LNCaP clone FGC (cell line): ENCODE measurements around the gene THUMPD3.

Experiments
- DNase-seq: peaks from one replicate; pipeline ENCODE4 v3.0.0-alpha.2; 2011; ENCODE audit warnings: low read depth
- H3K4me3 ChIP-seq: 2 replicates; pipeline ENCODE4 v1.5.1; 2011; ENCODE audit warnings: mild to moderate bottlenecking, low read depth, low read length, control low read depth
- CTCF ChIP-seq: IDR thresholded peaks from 2 replicates; pipeline ENCODE4 v1.5.1; 2012; ENCODE audit warnings: mild to moderate bottlenecking; ENCODE audit not compliant: control insufficient read depth, insufficient read depth; ENCODE audit errors: extremely low read depth

Gene THUMPD3, protein sequence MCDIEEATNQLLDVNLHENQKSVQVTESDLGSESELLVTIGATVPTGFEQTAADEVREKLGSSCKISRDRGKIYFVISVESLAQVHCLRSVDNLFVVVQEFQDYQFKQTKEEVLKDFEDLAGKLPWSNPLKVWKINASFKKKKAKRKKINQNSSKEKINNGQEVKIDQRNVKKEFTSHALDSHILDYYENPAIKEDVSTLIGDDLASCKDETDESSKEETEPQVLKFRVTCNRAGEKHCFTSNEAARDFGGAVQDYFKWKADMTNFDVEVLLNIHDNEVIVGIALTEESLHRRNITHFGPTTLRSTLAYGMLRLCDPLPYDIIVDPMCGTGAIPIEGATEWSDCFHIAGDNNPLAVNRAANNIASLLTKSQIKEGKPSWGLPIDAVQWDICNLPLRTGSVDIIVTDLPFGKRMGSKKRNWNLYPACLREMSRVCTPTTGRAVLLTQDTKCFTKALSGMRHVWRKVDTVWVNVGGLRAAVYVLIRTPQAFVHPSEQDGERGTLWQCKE

GRCh38 chr3:9362731-9363530, at the start of gene THUMPD3:
TSS of gene THUMPD3 (plus strand) at chr3:9363054. CDS start at chr3:9365069, 2,015 bp downstream.
- DNase-seq = peak; percentile 85
- H3K4me3 ChIP-seq = peak within 1 kb of the TSS; percentile 73
- TF ChIP-seq CTCF = no peak

DNA sequence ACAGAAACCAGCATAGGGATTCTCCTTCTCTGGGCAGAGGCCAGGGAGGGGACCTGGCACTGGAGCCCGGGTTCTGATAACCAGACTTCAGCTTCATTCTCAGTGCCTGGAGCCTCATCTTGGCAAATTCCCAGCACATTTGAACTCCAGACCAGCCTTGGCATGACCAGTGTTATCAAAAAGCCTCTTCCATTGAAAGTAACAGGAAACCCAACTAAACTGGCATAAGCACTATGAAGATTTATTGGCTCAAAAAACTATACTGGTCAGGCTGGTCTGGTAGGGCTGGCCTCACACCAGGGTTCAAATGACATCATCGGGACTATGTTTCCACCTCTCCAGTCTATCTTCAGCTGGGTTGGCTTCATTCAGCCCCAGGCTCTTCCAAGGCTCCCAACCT, 48.1 kb upstream of the THUMPD3 start:
- peak overlapping the region; percentile 0; the same call in 1 of the 2 replicates for H3K4me3 ChIP-seq
- DNase-seq = peak; percentile 83
- no peak for TF ChIP-seq CTCF

DNA sequence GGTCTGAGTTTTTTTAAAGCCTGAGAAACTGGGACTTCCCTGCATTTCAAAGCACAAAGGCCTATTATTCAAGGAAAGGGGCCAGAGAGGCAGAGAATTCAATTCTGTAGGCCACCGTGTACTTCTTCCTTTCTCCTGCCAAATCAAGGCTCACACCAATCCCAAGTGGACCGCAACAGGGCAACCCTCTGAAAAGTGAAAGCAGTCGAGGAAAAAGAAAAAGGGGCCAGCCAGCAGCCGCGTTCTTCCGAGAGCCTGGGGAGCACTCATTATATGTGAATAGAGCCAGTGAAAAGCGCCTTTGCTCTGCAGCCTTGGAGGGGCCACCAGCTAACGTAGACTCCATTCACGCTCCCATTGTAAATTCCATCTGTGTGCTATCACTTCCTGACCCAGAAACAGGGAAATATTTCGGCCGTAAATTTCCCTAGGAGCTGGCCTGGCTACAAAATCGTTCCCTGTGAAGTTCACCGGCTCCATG, 45.9 kb upstream of the THUMPD3 start:
- no peak for DNase-seq
- TF ChIP-seq CTCF = no peak
- H3K4me3 ChIP-seq = no peak overlapping the region

DNA sequence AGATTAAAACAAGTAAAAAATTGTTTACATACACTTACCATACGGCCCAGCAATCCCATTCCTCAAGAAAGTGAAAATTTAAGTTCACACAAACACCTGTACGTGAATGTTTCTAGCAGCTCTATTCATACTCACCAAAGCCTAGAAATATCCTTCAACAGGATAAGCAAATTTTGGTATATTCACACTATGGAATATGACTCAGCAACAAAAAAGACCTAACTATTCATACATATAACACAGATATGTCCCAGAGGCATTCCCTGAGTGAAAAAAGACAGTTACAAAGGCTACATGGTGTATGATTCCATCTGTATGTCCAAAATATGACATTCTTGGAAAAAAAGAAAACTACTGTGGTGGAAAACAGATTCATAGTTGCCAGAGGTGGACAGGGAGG, 40.1 kb upstream of the THUMPD3 start:
- DNase-seq = no peak
- H3K4me3 ChIP-seq = no peak overlapping the region
- no peak for TF ChIP-seq CTCF

DNA sequence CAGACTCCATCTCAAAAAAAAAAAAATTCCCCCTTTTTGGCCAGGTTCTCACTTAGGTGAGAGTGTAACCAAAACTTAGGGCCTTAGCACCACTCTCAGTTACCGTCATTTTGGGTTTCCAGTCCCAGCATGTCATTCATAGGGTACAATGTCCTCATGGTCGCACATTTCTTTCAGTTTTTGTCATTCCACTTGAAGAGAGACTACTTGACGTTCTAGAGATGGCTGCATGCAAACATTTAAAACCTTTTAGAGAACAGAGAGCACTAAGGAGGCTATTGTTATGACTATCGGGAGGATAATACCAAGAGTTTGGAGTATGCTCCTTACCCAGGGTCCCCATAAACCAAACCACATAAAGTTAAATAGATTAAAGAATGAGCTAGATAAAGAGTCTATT, 37.9 kb upstream of the THUMPD3 start:
- no peak for TF ChIP-seq CTCF
- no peak for DNase-seq
- no peak overlapping the region for H3K4me3 ChIP-seq

GRCh38 chr3:9327578-9327977, 35.3 kb upstream of the THUMPD3 start:
- H3K4me3 ChIP-seq = no peak overlapping the region
- no peak for TF ChIP-seq CTCF
- DNase-seq = no peak
